NCI-H460 (cell line): Measurements from ENCODE around the gene TMEM263. TPM values are rescaled to one million over a fixed set of nuclear protein-coding genes. Genes with fewer than 3 reads are reported as not detected.
A peak's percentile ranks its signal among the peaks of the same experiment; 100 is the strongest.
"Not testable (repeated sequence)": the region's sequence is repeated elsewhere in the genome, so short reads cannot be mapped to it uniquely, and the experiment has no call there.

Experiments
- DNase-seq: peaks from one replicate; pipeline ENCODE4 v3.0.0-alpha.2; 2016; ENCODE audit warnings: low read depth; ENCODE audit errors: extremely low read depth
- polyA plus RNA-seq: library from polyadenylated mRNA; depleted of rRNA; stranded (reverse); fragments of >200 nt; gene quantifications from 2 replicates; pipeline ENCODE4 v1.2.3, GENCODE V29; 2014; cell fraction: nucleus; rRNA removed
- total RNA-seq: library from RNA; depleted of rRNA; stranded (reverse); fragments of >200 nt; shearing (Covaris generic); gene quantifications from 2 replicates; pipeline ENCODE4 v1.2.3, GENCODE V29; 2014; rRNA removed

The TMEM263 gene
- total RNA-seq, result 44.2 and 44.4 TPM in 2 replicates
- 20.5 and 33.5 TPM in 2 replicates for polyA plus RNA-seq

- DNase-seq, result peak; percentile 90
These were observed at the start of gene TMEM263 for GRCh38 chr12:106955377-106956047. TMEM263 (plus strand) TSS chr12:106955907; CDS start chr12:106967117, 11,210 bp downstream.

- DNase-seq, result no peak
These were observed 49.0 kb upstream of the TMEM263 start for GRCh38 chr12:106906715-106907114.

GRCh38 chr12:106907411-106907810, 48.3 kb upstream of the TMEM263 start:
- no peak for DNase-seq

GRCh38 chr12:106907846-106908245, 47.9 kb upstream of the TMEM263 start:
- no peak for DNase-seq

GRCh38 chr12:106908561-106908960, 47.1 kb upstream of the TMEM263 start:
- no peak for DNase-seq

- DNase-seq, result no peak
These were observed 45.5 kb upstream of the TMEM263 start for GRCh38 chr12:106910202-106910601.

GRCh38 chr12:106911581-106911980, 44.1 kb upstream of the TMEM263 start:
- no peak for DNase-seq

GRCh38 chr12:106913456-106913855, 42.3 kb upstream of the TMEM263 start:
- no peak for DNase-seq

GRCh38 chr12:106914796-106915634, 40.7 kb upstream of the TMEM263 start:
- DNase-seq, result no peak

- DNase-seq, result no peak
These were observed 40.1 kb upstream of the TMEM263 start for GRCh38 chr12:106915635-106916026.

- DNase-seq, result no peak
These were observed 38.2 kb upstream of the TMEM263 start for GRCh38 chr12:106917503-106917902.

- DNase-seq, result peak; percentile 16
These were observed 37.0 kb upstream of the TMEM263 start for GRCh38 chr12:106918746-106919145.

- DNase-seq, result peak; percentile 51
These were observed 35.7 kb upstream of the TMEM263 start for GRCh38 chr12:106919910-106920544.

- not testable (repeated sequence) for DNase-seq
These were observed 33.7 kb upstream of the TMEM263 start for GRCh38 chr12:106921976-106922375.

- not testable (repeated sequence) for DNase-seq
These were observed 32.1 kb upstream of the TMEM263 start for GRCh38 chr12:106923594-106923993.

GRCh38 chr12:106924268-106924861, 31.3 kb upstream of the TMEM263 start:
- DNase-seq, result no peak

GRCh38 chr12:106926657-106927056, 29.1 kb upstream of the TMEM263 start:
- DNase-seq, result no peak

- no peak for DNase-seq
These were observed 21.4 kb upstream of the TMEM263 start for GRCh38 chr12:106934277-106934676.

- no peak for DNase-seq
These were observed 14.1 kb upstream of the TMEM263 start for GRCh38 chr12:106941481-106942156.

- no peak for DNase-seq
These were observed 12.9 kb upstream of the TMEM263 start for GRCh38 chr12:106942775-106943174.
